Stimulated activated CD4-positive, alpha-beta T cell treated with anti-CD3 and anti-CD28 coated beads, Interleukin-12 subunit alpha, Interleukin-12 subunit beta, amount 100 ng/mL, for 24 hours (primary cell): ENCODE data around the gene LRRC41.
A peak's percentile ranks its signal among the peaks of the same experiment; 100 is the strongest.
"Not testable (repeated sequence)": the region's sequence is repeated elsewhere in the genome, so short reads cannot be mapped to it uniquely, and the experiment has no call there.

Experiments
- DNase-seq, 2 experiments: peaks; one replicate each; pipeline ENCODE4 v3.0.0-alpha.2; 2020; ENCODE audit warnings: low read depth in 2 of 2

The LRRC41 gene

DNA sequence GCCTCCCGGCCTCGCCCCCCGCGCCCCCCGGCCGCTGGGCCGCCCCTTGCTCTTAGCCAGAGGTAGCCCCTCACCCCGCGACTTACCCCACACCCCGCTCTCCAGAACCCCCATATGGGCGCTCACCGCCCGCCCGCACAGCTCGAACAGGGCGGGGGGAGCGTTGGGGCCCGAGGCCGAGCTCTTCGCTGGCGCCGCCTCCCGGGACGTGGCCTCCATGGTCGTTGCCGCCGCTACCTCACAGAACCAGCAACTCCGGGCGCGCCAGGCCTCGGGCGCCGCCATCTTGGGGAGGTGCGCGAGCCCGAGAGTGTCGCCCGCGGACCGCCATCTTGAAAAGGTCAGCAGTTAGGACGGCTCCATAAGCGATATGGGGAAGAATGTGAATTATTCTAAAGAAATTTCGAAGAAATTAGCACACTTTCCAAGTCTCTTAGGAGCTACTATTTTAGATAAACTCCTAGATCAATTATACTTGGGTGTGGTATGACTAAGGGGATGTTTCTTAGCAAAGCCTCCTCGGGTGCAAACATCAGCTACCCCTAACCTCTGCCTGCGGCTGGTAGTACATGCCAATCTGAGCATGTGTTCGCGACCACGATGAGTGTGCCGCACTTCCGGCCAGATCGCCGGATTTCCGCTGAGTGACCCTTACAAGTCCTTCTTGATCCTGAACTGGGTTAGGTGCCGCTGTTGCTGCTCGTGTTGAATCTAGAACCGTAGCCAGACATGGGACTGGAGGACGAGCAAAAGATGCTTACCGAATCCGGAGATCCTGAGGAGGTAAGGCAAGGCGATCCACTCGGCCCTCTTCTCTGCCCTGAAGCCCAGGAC, at the start of gene LRRC41, which contains the start of gene UQCRH:
Gene LRRC41 (minus strand): TSS at position 579 of the 834 bp plus-strand sequence. CDS start 294 bp downstream, at position 285.
Gene UQCRH (plus strand): TSS at position 661 of the 834 bp plus-strand sequence. CDS start 69 bp downstream, at position 730.
- DNase-seq = peak; percentile 81 to 87

DNA sequence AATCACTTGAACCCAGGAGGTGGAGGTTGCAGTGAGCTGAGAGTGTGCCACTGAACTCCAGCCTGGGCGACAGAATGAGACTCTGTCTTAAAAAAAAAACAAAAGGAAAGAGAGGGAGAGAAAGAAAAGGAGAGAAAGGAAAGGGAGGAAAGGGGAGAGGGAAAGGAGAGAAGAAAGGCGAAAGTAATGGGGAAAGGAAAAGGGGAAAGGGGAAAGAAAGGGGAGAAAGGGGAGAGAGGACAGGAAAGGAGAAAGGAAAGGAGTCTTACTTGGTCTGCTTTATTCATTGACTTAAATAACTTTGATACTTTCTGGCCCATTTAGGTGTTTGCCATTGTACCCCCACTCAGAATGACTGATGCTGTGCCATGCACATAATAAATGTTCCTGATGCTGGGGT, 48.9 kb upstream of the LRRC41 start:
- DNase-seq = no peak

DNA sequence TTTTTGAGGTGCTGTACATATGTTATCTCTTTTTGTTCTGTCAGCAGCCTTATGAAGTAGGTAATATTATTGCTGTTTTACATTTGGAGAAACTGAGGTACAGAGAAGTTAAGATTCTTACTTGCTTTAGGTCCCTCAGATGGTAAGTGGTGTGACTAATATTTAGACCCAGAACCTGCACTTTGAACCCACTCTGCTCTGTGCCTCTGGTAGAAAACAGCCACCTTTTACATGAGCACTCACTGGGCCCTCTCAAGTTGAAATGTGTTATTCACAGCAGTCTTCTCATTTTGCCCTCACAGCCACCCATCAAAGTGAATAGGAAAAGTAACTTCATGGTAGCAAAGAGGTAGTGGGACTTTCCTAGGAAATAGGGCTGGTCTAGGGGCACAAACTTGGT, 41.9 kb upstream of the LRRC41 start:
- DNase-seq = no peak

DNA sequence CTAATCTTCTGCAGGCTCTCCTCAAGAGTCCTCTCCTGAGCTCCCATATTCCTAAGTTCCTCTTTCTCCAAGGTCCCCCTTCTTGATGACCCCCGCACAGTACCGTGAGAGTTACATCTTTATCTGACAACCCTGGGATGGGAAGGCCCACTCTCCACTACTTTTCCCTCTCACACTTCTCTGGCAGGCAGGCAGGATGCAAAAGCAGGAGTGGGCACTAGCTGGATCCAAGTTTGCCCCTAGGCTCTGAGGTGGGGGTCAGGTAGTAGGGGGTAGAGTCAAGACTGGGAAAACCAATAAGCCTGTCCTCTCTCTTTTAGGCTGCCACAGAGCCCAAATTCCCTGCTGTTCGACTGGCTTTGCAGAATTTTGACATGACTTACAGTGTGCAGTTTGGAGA, 41.1 kb upstream of the LRRC41 start:
- DNase-seq = no peak

GRCh38 chr1:46343705-46344104, 40.3 kb upstream of the LRRC41 start:
- DNase-seq = no peak

DNA sequence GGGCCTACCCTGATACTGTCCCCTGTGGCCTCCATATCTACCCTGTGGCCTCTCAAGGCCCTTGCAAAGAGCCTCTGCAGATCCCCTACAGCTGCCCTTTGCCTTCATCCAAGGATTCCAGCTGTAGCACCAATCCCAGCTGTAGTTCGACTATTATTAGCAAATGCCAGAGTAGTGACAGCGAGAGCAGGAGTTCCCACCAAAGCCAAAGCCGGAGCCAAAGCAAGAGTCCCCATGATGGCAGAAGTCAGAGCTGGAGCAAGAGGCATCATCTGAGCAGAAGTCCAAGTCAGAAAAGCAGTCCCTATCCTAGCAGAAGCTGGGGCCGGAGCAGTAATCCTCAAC, 39.9 kb upstream of the LRRC41 start:
- no peak for DNase-seq

GRCh38 chr1:46342677-46343350, 39.4 kb upstream of the LRRC41 start:
- no peak for DNase-seq

DNA sequence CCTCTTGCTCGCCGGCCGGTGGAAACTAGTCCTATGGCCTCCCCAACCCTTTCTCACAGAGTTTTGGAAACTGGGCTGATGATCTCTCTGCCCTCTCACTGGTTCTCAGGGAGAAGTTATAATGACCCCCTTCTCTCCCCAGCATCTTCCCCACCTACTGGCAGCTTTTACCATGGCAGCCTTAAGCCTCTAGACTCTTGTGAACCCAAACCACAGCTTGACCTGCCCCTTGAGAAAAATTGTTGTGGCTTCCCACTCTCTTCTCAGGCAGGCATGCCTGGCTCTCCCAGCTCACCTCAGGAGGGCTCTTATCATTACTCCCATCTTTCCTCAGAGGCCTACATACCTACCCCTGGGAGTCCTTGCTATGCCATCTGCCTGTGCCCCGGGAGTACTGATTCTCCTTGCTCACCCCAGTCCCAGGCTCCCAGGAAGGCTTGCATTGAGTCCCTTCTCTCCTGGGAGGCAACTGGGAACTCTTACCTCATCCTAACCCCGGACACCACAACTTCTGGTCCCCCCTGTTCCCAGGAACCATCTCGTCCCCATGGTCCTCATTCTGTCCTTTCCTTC, 38.8 kb upstream of the LRRC41 start:
- no peak for DNase-seq

- no peak for DNase-seq
These were observed 38.0 kb upstream of the LRRC41 start for GRCh38 chr1:46341222-46342083.

DNA sequence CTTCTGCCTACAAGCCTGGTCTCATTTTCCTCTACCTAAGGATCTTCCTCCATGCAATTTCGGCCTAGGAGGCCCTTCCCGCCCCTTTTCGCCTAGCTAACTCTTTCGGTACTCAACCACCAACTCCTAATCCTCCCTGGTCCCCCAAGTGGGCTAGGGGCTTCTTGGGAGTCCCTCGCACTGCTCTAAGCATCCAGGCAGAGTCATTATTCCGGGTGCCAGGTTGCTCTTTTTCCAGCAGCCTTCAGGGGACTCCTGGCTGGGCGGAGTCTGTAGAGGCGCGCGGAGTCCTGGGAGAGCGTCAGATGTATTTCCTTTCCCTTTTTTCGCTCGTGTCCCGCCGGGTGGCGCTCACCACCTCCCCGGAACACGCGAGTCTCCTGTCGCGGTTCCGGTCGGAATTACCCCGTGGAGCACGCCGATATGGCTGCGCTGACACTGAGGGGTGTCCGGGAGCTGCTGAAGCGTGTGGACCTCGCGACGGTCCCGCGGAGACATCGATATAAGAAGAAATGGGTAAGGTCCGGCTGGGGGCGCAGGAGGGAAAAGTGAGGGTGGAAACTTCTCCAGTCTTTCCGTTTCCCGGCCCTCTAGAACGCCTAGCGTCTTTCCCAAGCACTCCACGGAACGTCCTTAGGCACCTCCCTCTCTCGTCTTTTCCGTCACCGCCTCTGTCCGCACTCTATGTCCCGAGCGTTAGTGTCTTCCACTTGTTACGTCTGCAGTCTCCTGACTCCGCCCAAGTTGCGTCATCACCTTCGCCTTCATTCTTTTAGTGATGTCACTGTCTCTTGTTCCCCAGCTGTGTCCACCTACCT, 37.2 kb upstream of the LRRC41 start, which contains the start of gene NSUN4:
Gene NSUN4 (plus strand): TSS at position 404 of the 818 bp plus-strand sequence. CDS start 20 bp downstream, at position 424.
- peak; percentile 73 to 79 for DNase-seq

- DNase-seq = not testable (repeated sequence)
These were observed 34.0 kb upstream of the LRRC41 start for GRCh38 chr1:46337409-46337808.

GRCh38 chr1:46335081-46335480, 31.7 kb upstream of the LRRC41 start:
- no peak for DNase-seq

- DNase-seq = no peak
These were observed 30.6 kb upstream of the LRRC41 start for GRCh38 chr1:46334030-46334384.

DNA sequence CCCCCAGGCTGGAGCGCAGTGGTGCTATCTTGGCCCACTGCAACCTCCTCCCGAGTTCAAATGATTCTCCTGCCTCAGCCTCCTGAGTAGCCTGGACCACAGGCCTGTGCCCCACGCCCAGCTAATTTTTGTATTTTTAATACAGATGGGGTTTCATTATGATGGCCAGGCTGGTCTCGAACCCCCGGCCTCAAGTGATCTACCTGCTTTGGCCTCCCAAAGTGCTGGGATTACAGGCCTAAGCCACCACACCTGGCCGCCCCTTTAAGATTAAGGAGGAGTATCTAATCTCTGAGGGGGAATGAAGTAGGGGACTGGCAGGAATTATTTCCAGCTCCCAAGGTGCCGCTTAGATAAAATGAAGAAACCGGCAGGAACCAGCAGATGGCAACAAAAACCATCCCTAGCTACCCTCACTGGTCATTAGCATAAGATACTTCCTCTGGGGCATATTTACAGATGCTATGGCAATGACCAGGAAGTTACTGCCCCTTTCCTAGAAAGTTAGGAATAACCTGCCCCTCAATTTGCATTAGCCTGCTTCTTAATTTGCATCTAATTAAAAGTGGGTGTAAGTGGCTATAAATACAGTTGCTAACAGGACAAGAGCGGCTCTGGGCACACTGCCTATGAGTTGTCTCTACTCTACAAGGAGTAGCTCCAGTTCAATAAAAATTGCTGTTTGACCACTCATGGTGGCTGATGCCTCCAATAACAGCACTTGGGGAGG, 30.0 kb upstream of the LRRC41 start:
- DNase-seq = no peak

GRCh38 chr1:46331786-46332540, 28.5 kb upstream of the LRRC41 start:
- DNase-seq = not testable (repeated sequence)

GRCh38 chr1:46330381-46330780, 27.0 kb upstream of the LRRC41 start:
- DNase-seq = not testable (repeated sequence)

DNA sequence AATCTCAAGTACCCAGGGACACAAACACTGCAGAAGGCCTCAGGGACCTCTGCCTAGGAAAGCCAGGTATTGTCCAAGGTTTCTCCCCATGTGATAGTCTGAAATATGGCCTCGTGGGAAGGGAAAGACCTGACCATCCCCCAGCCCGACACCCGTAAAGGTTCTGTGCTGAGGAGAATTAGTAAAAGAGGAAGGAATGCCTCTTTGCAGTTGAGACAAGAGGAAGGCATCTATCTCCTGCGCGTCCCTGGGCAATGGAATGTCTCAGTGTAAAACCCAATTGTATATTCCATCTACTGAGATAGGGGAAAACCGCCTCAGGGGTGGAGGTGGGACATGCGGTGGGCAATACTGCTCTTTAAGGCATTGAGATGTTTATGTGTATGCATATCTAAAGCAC, 26.4 kb upstream of the LRRC41 start:
- not testable (repeated sequence) for DNase-seq

- DNase-seq = not testable (repeated sequence)
These were observed 24.8 kb upstream of the LRRC41 start for GRCh38 chr1:46328182-46328581.
